ENCODE data around the gene CRYBG3. TPM values are rescaled to one million over a fixed set of nuclear protein-coding genes. Genes with fewer than 3 reads are reported as not detected.

Gene CRYBG3
- total RNA-seq, 1 donor from 2014 or later: 6.0 TPM

DNA sequence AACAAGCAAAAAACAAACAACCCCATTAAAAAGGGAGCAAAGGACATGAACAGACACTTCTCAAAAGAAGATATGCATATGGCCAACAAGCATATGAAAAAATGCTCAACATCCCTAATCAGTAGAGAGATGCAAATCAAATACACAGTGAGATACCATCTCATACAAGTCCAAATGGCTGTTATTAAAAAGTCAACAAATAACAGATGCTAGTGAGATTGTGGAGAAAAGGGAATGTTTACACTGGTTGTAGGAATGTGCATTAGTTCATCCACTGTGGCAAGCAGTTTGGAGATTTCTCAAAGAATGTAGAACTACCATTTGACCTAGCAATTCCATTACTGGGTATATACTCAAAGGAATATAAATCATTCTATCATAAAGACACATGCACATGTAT lies 105.9 kb downstream of the CRYBG3 start:
- Mint-ChIP-seq H3K4me1 (ENCODE audit: low read depth) (peaks cover 2% of the 10 kb centered on the region), H3K9me3 (ENCODE audit: low read depth) (peaks cover 17% of the 10 kb centered on the region), H3K27me3 (no peaks in the 10 kb centered on the region), H3K27ac (no peak overlapping the region), H3K4me3 (ENCODE audit: low read depth) (no peak overlapping the region), H3K36me3 (ENCODE audit: insufficient read depth) (peaks cover 13% of the 10 kb centered on the region)
- DNase-seq (ENCODE audit: low spot score, unreplicated experiment): no peak
- TF ChIP-seq CTCF (IDR thresholded peaks at IDR 0.05; ENCODE audit: unreplicated experiment): no peak

GRCh38 chr3:97928986-97929385 lies 107.2 kb downstream of the CRYBG3 start:
- peaks cover 17% of the 10 kb centered on the region for H3K9me3 Mint-ChIP-seq (ENCODE audit: low read depth)
- no peak for TF ChIP-seq CTCF (IDR thresholded peaks at IDR 0.05; ENCODE audit: unreplicated experiment)
- H3K4me3 Mint-ChIP-seq (ENCODE audit: low read depth): no peak overlapping the region
- no peak overlapping the region for H3K27ac Mint-ChIP-seq
- H3K27me3 Mint-ChIP-seq: no peaks in the 10 kb centered on the region
- H3K36me3 Mint-ChIP-seq (ENCODE audit: insufficient read depth): peaks cover 13% of the 10 kb centered on the region
- H3K4me1 Mint-ChIP-seq (ENCODE audit: low read depth): peaks cover 2% of the 10 kb centered on the region
- DNase-seq (ENCODE audit: low spot score, unreplicated experiment): no peak

DNA sequence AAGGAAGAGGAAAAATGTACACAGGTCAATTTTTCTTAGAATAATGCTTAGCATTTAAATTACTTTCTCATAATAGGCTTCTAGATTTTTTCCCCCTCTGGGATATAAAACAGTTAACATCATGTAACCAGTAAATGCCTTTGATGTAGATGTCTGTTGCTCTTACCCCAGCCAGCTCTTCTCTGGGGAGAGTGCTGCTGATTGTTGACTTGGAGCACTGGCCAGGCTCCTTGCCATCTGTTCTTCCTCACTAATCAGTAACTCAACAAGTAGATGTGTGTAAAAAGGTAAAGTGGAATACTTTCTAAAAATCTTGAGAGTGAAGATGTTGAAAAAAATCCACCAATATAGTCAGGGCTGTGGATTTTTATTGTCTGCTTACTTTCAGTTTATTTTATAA lies 108.2 kb downstream of the CRYBG3 start:
- peaks cover 17% of the 10 kb centered on the region for H3K9me3 Mint-ChIP-seq (ENCODE audit: low read depth)
- no peak overlapping the region for H3K27ac Mint-ChIP-seq
- TF ChIP-seq CTCF (IDR thresholded peaks at IDR 0.05; ENCODE audit: unreplicated experiment): no peak
- DNase-seq (ENCODE audit: low spot score, unreplicated experiment): no peak
- no peaks in the 10 kb centered on the region for H3K27me3 Mint-ChIP-seq
- peaks cover 2% of the 10 kb centered on the region for H3K4me1 Mint-ChIP-seq (ENCODE audit: low read depth)
- H3K4me3 Mint-ChIP-seq (ENCODE audit: low read depth): no peak overlapping the region
- peaks cover 13% of the 10 kb centered on the region for H3K36me3 Mint-ChIP-seq (ENCODE audit: insufficient read depth)

GRCh38 chr3:97931218-97931617 lies 109.4 kb downstream of the CRYBG3 start:
- no peak for DNase-seq (ENCODE audit: low spot score, unreplicated experiment)
- H3K4me1 Mint-ChIP-seq (ENCODE audit: low read depth): peaks cover 2% of the 10 kb centered on the region
- H3K27ac Mint-ChIP-seq: no peak overlapping the region
- H3K27me3 Mint-ChIP-seq: peaks cover 3% of the 10 kb centered on the region
- H3K4me3 Mint-ChIP-seq (ENCODE audit: low read depth): no peak overlapping the region
- H3K36me3 Mint-ChIP-seq (ENCODE audit: insufficient read depth): peaks cover 13% of the 10 kb centered on the region
- no peak for TF ChIP-seq CTCF (IDR thresholded peaks at IDR 0.05; ENCODE audit: unreplicated experiment)
- peaks cover 17% of the 10 kb centered on the region for H3K9me3 Mint-ChIP-seq (ENCODE audit: low read depth)

- Mint-ChIP-seq H3K36me3 (ENCODE audit: insufficient read depth) (peaks cover 8% of the 10 kb centered on the region), H3K27me3 (peaks cover 8% of the 10 kb centered on the region), H3K27ac (no peak overlapping the region), H3K9me3 (ENCODE audit: low read depth) (peaks cover 9% of the 10 kb centered on the region), H3K4me1 (ENCODE audit: low read depth) (peaks cover 2% of the 10 kb centered on the region), H3K4me3 (ENCODE audit: low read depth) (no peak overlapping the region)
- no peak for TF ChIP-seq CTCF (IDR thresholded peaks at IDR 0.05; ENCODE audit: unreplicated experiment)
- no peak for DNase-seq (ENCODE audit: low spot score, unreplicated experiment)
Measured at GRCh38 chr3:97932387-97932801, 110.6 kb downstream of the CRYBG3 start.
